ENCODE measurements around the gene SH3D21. TPM values are rescaled to one million over a fixed set of nuclear protein-coding genes. Genes with fewer than 3 reads are reported as not detected.

Gene SH3D21
- total and polyA plus RNA-seq, 3 experiments from 2014 or later = 2.5 to 2.6 TPM; not detected in 1

- no peaks in the 10 kb centered on the region for H3K27me3 Mint-ChIP-seq
- no peak overlapping the region for H3K4me3 ChIP-seq (ENCODE audit: low read length)
- no peaks in the 10 kb centered on the region for H3K9me3 Mint-ChIP-seq
- H3K27ac Mint-ChIP-seq = peak overlapping the region in 4 of 8 donors; percentile 2 to 86 (median 48)
- peaks cover 0 to 59% (median 17%) of the 10 kb centered on the region in 3 donors for H3K36me3 Mint-ChIP-seq
- no peaks in the 10 kb centered on the region for H3K9me3 ChIP-seq (ENCODE audit: low read length)
- no peak for DNase-seq
- H3K36me3 ChIP-seq (ENCODE audit: insufficient read depth, low read length) = peaks cover 35% of the 10 kb centered on the region
- CTCF ChIA-PET = interaction anchor here (1.0 kb wide), 2 partner anchors 18 to 21 kb away, joined by 3 to 4 read pairs; no protein-coding TSS in a partner anchor
- no peak overlapping the region for H3K27ac ChIP-seq (ENCODE audit: low read depth, low read length)
- H3K27me3 ChIP-seq (ENCODE audit: insufficient read depth, low read length, poor library complexity, severe bottlenecking) = no peaks in the 10 kb centered on the region
- peak overlapping the region in 3 of 7 donors; percentile 1 to 63 (median 33) for H3K4me3 Mint-ChIP-seq
- POLR2A ChIA-PET = no interaction called here
- peaks cover 12 to 18% (median 17%) of the 10 kb centered on the region in 3 donors for H3K4me1 Mint-ChIP-seq
- H3K4me1 ChIP-seq (ENCODE audit: insufficient read depth, low read length) = peaks cover 14% of the 10 kb centered on the region
These were observed 2.4 kb upstream of the SH3D21 start for GRCh38 chr1:36303650-36304360.

DNA sequence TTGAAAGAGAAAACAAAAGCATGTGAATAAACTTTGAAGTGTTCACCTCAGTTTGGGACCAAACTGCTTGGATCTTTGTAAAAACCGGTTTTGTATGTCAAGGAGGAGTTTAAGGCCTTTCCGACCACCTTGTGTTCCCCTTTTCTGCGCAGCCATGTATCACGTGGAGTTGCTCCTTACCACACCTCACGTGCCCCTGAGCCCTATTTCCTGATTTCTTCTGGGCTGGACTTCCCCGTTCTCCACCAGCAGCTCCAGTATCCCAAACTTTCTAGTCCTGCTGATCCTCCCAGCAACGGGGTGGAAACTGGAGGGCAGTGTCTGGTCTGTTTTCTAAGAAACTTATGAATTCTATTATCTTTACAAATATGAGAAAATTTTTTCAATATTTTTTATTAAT lies 1.6 kb upstream of the SH3D21 start:
- H3K27ac Mint-ChIP-seq = peak overlapping the region in 4 of 8 donors; percentile 22 to 84 (median 44)
- Histone ChIP-seq H3K4me3 (ENCODE audit: low read length) (no peak overlapping the region), H3K4me1 (ENCODE audit: insufficient read depth, low read length) (peaks cover 14% of the 10 kb centered on the region), H3K27ac (ENCODE audit: low read depth, low read length) (no peak overlapping the region), H3K36me3 (ENCODE audit: insufficient read depth, low read length) (peaks cover 34% of the 10 kb centered on the region), H3K27me3 (ENCODE audit: insufficient read depth, low read length, poor library complexity, severe bottlenecking) (no peaks in the 10 kb centered on the region), H3K9me3 (ENCODE audit: low read length) (no peaks in the 10 kb centered on the region)
- peaks cover 12 to 18% (median 17%) of the 10 kb centered on the region in 3 donors for H3K4me1 Mint-ChIP-seq
- no peak for DNase-seq
- CTCF ChIA-PET = interaction anchor here (1.0 kb wide), 1 partner anchor 20 kb away, joined by 3 read pairs; no protein-coding TSS in a partner anchor
- H3K27me3 Mint-ChIP-seq = no peaks in the 10 kb centered on the region
- H3K9me3 Mint-ChIP-seq = no peaks in the 10 kb centered on the region
- peak overlapping the region in 1 of 7 donors; percentile 85 for H3K4me3 Mint-ChIP-seq
- POLR2A ChIA-PET = no interaction called here
- peaks cover 0 to 55% (median 17%) of the 10 kb centered on the region in 3 donors for H3K36me3 Mint-ChIP-seq

DNA sequence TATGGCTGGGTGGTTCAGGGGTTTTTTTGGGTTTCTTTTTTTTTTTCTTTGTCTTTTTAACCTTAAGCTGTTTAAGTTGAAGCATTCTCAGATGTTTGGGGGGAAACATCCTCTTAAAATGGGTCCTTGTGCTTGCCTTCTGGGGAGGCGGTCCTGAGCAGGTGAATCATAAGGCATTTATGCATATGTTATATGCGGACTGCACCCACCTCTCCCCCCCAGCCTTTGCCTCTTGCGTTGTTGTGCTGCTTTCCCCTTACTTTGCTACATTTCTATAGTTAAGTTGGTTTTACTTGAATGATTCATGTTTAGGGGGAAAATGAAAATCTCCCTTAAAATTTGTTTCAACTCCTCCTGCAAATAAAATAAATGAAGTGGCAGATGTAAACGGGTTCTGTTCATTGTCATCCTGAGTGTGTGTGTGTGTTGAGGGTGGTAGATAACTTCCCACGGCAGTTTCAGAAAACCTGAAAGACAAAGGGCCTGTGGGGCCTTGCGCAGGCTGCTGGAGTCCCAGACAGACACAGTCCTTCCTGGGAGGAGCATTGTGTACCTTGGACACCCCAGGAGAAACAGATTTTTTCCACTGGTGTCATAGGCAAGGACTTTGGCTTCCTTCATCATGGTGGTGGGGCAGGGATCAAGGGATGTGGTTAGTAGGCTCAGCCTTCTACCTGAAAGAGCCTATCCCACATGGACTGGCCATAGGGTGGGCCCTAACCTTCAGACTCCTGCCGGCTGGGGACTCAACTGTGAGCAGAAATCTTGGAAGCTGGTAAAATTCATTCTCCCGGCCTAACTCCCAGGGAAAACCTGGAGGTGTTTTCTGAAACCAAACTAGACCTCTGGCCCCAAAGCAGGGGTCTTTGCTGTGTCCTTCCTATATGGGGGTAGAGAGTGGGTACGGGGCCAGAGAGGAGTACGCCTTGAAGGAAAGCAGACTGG lies 926 bp upstream of the SH3D21 start:
- H3K27ac ChIP-seq (ENCODE audit: low read depth, low read length) = no peak overlapping the region
- peak overlapping the region; percentile 70 to 98 (median 92) for H3K4me3 Mint-ChIP-seq
- DNase-seq = no peak

GRCh38 chr1:36305915-36306209 lies 306 bp upstream of the SH3D21 start:
- no peak overlapping the region for H3K27ac ChIP-seq (ENCODE audit: low read depth, low read length)

More for the DNA sequence above, 926 bp upstream of the SH3D21 start:
- POLR2A ChIA-PET = no interaction called here
- Histone ChIP-seq H3K4me3 (ENCODE audit: low read length) (no peak overlapping the region), H3K36me3 (ENCODE audit: insufficient read depth, low read length) (peaks cover 30% of the 10 kb centered on the region), H3K9me3 (ENCODE audit: low read length) (no peaks in the 10 kb centered on the region), H3K27me3 (ENCODE audit: insufficient read depth, low read length, poor library complexity, severe bottlenecking) (no peaks in the 10 kb centered on the region), H3K4me1 (ENCODE audit: insufficient read depth, low read length) (peaks cover 14% of the 10 kb centered on the region)
- Mint-ChIP-seq H3K9me3 (no peaks in the 10 kb centered on the region), H3K36me3 (peaks cover 0 to 48% (median 17%) of the 10 kb centered on the region in 3 donors), H3K4me1 (peaks cover 10 to 18% (median 17%) of the 10 kb centered on the region in 3 donors), H3K27ac (peak overlapping the region; percentile 46 to 94 (median 78)), H3K27me3 (no peaks in the 10 kb centered on the region)
- CTCF ChIA-PET = interaction anchor here (0.7 to 2.4 kb wide), 7 partner anchors 14 to 144 kb away, joined by 3 to 16 read pairs (median 5); partner anchors contain the start of gene EVA1B

GRCh38 chr1:36306902-36307456 lies 811 bp downstream of the SH3D21 start:
- no peaks in the 10 kb centered on the region for H3K9me3 Mint-ChIP-seq
- no peaks in the 10 kb centered on the region for H3K27me3 Mint-ChIP-seq
- ChIA-PET CTCF (interaction anchor here (0.6 to 2.4 kb wide), 11 partner anchors 12 to 146 kb away, joined by 3 to 16 read pairs (median 5); partner anchors contain the start of gene EVA1B), POLR2A (interaction anchor here (0.6 to 1.5 kb wide), 9 partner anchors 8 to 158 kb away, joined by 3 to 13 read pairs (median 4); partner anchors contain the start of genes EVA1B, THRAP3 and TRAPPC3)
- H3K27ac Mint-ChIP-seq = peak overlapping the region; percentile 35 to 97 (median 94)
- peak overlapping the region; percentile 86 for H3K4me3 ChIP-seq (ENCODE audit: low read length)
- peak overlapping the region; percentile 51 for H3K27ac ChIP-seq (ENCODE audit: low read depth, low read length)
- H3K36me3 Mint-ChIP-seq = peaks cover 0 to 31% (median 8%) of the 10 kb centered on the region in 3 donors
- DNase-seq = peak; percentile 90 to 96 (median 92)
- peaks cover 10 to 18% (median 17%) of the 10 kb centered on the region in 3 donors for H3K4me1 Mint-ChIP-seq
- peaks cover 13% of the 10 kb centered on the region for H3K36me3 ChIP-seq (ENCODE audit: insufficient read depth, low read length)
- H3K4me1 ChIP-seq (ENCODE audit: insufficient read depth, low read length) = peaks cover 14% of the 10 kb centered on the region
- no peaks in the 10 kb centered on the region for H3K9me3 ChIP-seq (ENCODE audit: low read length)
- peak overlapping the region; percentile 85 to 98 (median 94) for H3K4me3 Mint-ChIP-seq
- no peaks in the 10 kb centered on the region for H3K27me3 ChIP-seq (ENCODE audit: insufficient read depth, low read length, poor library complexity, severe bottlenecking)

More at GRCh38 chr1:36305915-36306209, 306 bp upstream of the SH3D21 start:
- peaks cover 10 to 18% (median 17%) of the 10 kb centered on the region in 3 donors for H3K4me1 Mint-ChIP-seq
- no peaks in the 10 kb centered on the region for H3K9me3 Mint-ChIP-seq
- Histone ChIP-seq H3K9me3 (ENCODE audit: low read length) (no peaks in the 10 kb centered on the region), H3K36me3 (ENCODE audit: insufficient read depth, low read length) (peaks cover 24% of the 10 kb centered on the region), H3K4me1 (ENCODE audit: insufficient read depth, low read length) (peaks cover 14% of the 10 kb centered on the region), H3K27me3 (ENCODE audit: insufficient read depth, low read length, poor library complexity, severe bottlenecking) (no peaks in the 10 kb centered on the region), H3K4me3 (ENCODE audit: low read length) (no peak overlapping the region)
- CTCF ChIA-PET = interaction anchor here (0.7 to 2.4 kb wide), 10 partner anchors 14 to 145 kb away, joined by 3 to 16 read pairs (median 5); partner anchors contain the start of gene EVA1B
- peak overlapping the region in 5 of 8 donors; percentile 46 to 94 (median 78) for H3K27ac Mint-ChIP-seq
- H3K4me3 Mint-ChIP-seq = peak overlapping the region; percentile 70 to 98 (median 92)
- DNase-seq = no peak
- peaks cover 0 to 42% (median 14%) of the 10 kb centered on the region in 3 donors for H3K36me3 Mint-ChIP-seq
- no peaks in the 10 kb centered on the region for H3K27me3 Mint-ChIP-seq
- POLR2A ChIA-PET = interaction anchor here (1.1 to 1.5 kb wide), 2 partner anchors 17 to 157 kb away, joined by 3 to 13 read pairs; partner anchors contain the start of genes EVA1B and TRAPPC3

GRCh38 chr1:36307601-36308330 lies 1.6 kb downstream of the SH3D21 start:
- Histone ChIP-seq H3K27me3 (ENCODE audit: insufficient read depth, low read length, poor library complexity, severe bottlenecking) (no peaks in the 10 kb centered on the region), H3K27ac (ENCODE audit: low read depth, low read length) (no peak overlapping the region), H3K36me3 (ENCODE audit: insufficient read depth, low read length) (peaks cover 6% of the 10 kb centered on the region), H3K4me3 (ENCODE audit: low read length) (no peak overlapping the region), H3K9me3 (ENCODE audit: low read length) (no peaks in the 10 kb centered on the region), H3K4me1 (ENCODE audit: insufficient read depth, low read length) (peaks cover 14% of the 10 kb centered on the region)
- ChIA-PET CTCF (interaction anchor here (0.6 to 2.4 kb wide), 3 partner anchors 15 to 114 kb away, joined by 4 to 16 read pairs (median 5); partner anchors contain the start of gene EVA1B), POLR2A (interaction anchor here (0.6 to 1.5 kb wide), 5 partner anchors 9 to 99 kb away, joined by 3 to 13 read pairs (median 4); partner anchors contain the start of gene EVA1B)
- Mint-ChIP-seq H3K27ac (peak overlapping the region in 2 of 8 donors; percentile 35 to 93), H3K4me1 (peaks cover 10 to 18% (median 17%) of the 10 kb centered on the region in 3 donors), H3K9me3 (no peaks in the 10 kb centered on the region), H3K27me3 (no peaks in the 10 kb centered on the region), H3K4me3 (peak overlapping the region; percentile 85 to 98 (median 94)), H3K36me3 (peaks cover 0 to 23% (median 6%) of the 10 kb centered on the region in 3 donors)
- no peak for DNase-seq

- H3K27me3 Mint-ChIP-seq = no peaks in the 10 kb centered on the region
- no peak for DNase-seq
- no peak overlapping the region for H3K27ac ChIP-seq (ENCODE audit: low read depth, low read length)
- CTCF ChIA-PET = no interaction called here
- POLR2A ChIA-PET = no interaction called here
- H3K4me3 ChIP-seq (ENCODE audit: low read length) = no peak overlapping the region
- peak overlapping the region in 2 of 7 donors; percentile 13 to 41 for H3K4me3 Mint-ChIP-seq
- no peaks in the 10 kb centered on the region for H3K27me3 ChIP-seq (ENCODE audit: insufficient read depth, low read length, poor library complexity, severe bottlenecking)
- H3K9me3 Mint-ChIP-seq = no peaks in the 10 kb centered on the region
- H3K27ac Mint-ChIP-seq = peak overlapping the region in 1 of 8 donors; percentile 30
- H3K9me3 ChIP-seq (ENCODE audit: low read length) = no peaks in the 10 kb centered on the region
- peaks cover 0 to 9% (median 2%) of the 10 kb centered on the region in 3 donors for H3K36me3 Mint-ChIP-seq
- H3K36me3 ChIP-seq (ENCODE audit: insufficient read depth, low read length) = no peaks in the 10 kb centered on the region
- H3K4me1 Mint-ChIP-seq = peaks cover 10 to 18% (median 17%) of the 10 kb centered on the region in 3 donors
- H3K4me1 ChIP-seq (ENCODE audit: insufficient read depth, low read length) = peaks cover 14% of the 10 kb centered on the region
These were observed 3.2 kb downstream of the SH3D21 start for GRCh38 chr1:36309397-36309796.
